Epithelial cell of esophagus (primary cell): Measurements from ENCODE around the gene IL10RB.
A peak's percentile ranks its signal among the peaks of the same experiment; 100 is the strongest.

Experiments
- DNase-seq: peaks from one replicate; pipeline ENCODE4 v3.0.0; 2010; ENCODE audit warnings: low read depth
- H3K4me3 ChIP-seq: 2 replicates; pipeline ENCODE4 v1.5.1; 2011; ENCODE audit warnings: mild to moderate bottlenecking, low read length, control low read depth
- CTCF ChIP-seq: IDR thresholded peaks from 2 replicates; pipeline ENCODE4 v1.5.1; 2011; ENCODE audit warnings: low read depth, mild to moderate bottlenecking, low read length, control low read depth, inconsistent platforms; ENCODE audit not compliant: insufficient read depth; ENCODE audit errors: missing control alignments

IL10RB gene

GRCh38 chr21:33257094-33257803, 8.9 kb upstream of the IL10RB start:
- no peak overlapping the region for H3K4me3 ChIP-seq
- no peak for DNase-seq
- no peak for TF ChIP-seq CTCF

GRCh38 chr21:33258475-33258874, 7.7 kb upstream of the IL10RB start:
- H3K4me3 ChIP-seq, result no peak overlapping the region
- no peak for TF ChIP-seq CTCF
- no peak for DNase-seq

- no peak overlapping the region for H3K4me3 ChIP-seq
- peak; percentile 63 for DNase-seq
- no peak for TF ChIP-seq CTCF
Observed at GRCh38 chr21:33259428-33259827, 6.7 kb upstream of the IL10RB start.

- no peak for TF ChIP-seq CTCF
- DNase-seq, result no peak
- no peak overlapping the region for H3K4me3 ChIP-seq
Observed at GRCh38 chr21:33259995-33260394, 6.2 kb upstream of the IL10RB start.

- TF ChIP-seq CTCF, result no peak
- no peak overlapping the region for H3K4me3 ChIP-seq
- no peak for DNase-seq
Observed at GRCh38 chr21:33261635-33262034, 4.5 kb upstream of the IL10RB start.

- TF ChIP-seq CTCF, result no peak
Observed at GRCh38 chr21:33262921-33263320, 3.2 kb upstream of the IL10RB start.

GRCh38 chr21:33264561-33264960, 1.6 kb upstream of the IL10RB start:
- no peak for TF ChIP-seq CTCF
- DNase-seq, result no peak
- no peak overlapping the region for H3K4me3 ChIP-seq

More at GRCh38 chr21:33262921-33263320, 3.2 kb upstream of the IL10RB start:
- DNase-seq, result no peak
- H3K4me3 ChIP-seq, result no peak overlapping the region
